CD4-positive, alpha-beta T cell (primary cell): Measurements from ENCODE around the gene DHX30. TPM values are rescaled to one million over a fixed set of nuclear protein-coding genes. Genes with fewer than 3 reads are reported as not detected.
A peak's percentile ranks its signal among the peaks of the same experiment; 100 is the strongest.

Source experiments
- ATAC-seq: fragments of 200-7000 bp; cut with Tn5 transposase; one replicate; pipeline ENCODE4 v1.10.0; 2022; ENCODE audit warnings: mild to moderate bottlenecking; ENCODE audit not compliant: poor library complexity
- CTCF ChIA-PET: fragments of 350-600 bp; sonication (Branson Sonifier 250); formaldehyde crosslinking; loops from one replicate; lab custom pipeline; 2021; ENCODE audit warnings: antibody characterized with exemption, inconsistent platforms; lab: Charles Lee
- POLR2A ChIA-PET: fragments of 350-600 bp; sonication (Branson Sonifier 250); formaldehyde crosslinking; loops from one replicate; lab custom pipeline; 2021; ENCODE audit warnings: antibody characterized with exemption, inconsistent platforms; lab: Charles Lee
- DNase-seq, 14 experiments: peaks; one replicate each; pipeline ENCODE4 v3.0.0-alpha.2; 2013 to 2020; ENCODE audit warnings: mixed read lengths in 2 of 14
- H3K27ac ChIP-seq, 2 donors: one replicate each; pipeline versions ENCODE4 v1.5.1 to v1.7.0; 2013; ENCODE audit warnings: low read length in 2 of 2, low read depth in 1 of 2, mild to moderate bottlenecking in 1 of 2
- H3K27me3 ChIP-seq, 2 experiments: 1 replicate in 1 of 2; 2 replicates in 1 of 2; pipeline versions ENCODE4 v1.6.1 to v1.7.0; 2013; ENCODE audit warnings: low read length in 2 of 2, control low read depth in 1 of 2, mild to moderate bottlenecking in 1 of 2, moderate library complexity in 1 of 2; ENCODE audit not compliant: insufficient read depth in 2 of 2, control insufficient read depth in 1 of 2
- H3K36me3 ChIP-seq: one replicate; pipeline ENCODE4 v1.6.1; 2013; ENCODE audit warnings: low read length, control low read depth; ENCODE audit not compliant: insufficient read depth
- H3K4me1 ChIP-seq: one replicate; pipeline ENCODE4 v1.6.1; 2013; ENCODE audit warnings: low read length, control low read depth; ENCODE audit not compliant: insufficient read depth
- H3K4me3 ChIP-seq: one replicate; pipeline ENCODE4 v1.5.1; 2013; ENCODE audit warnings: mild to moderate bottlenecking, low read length, moderate library complexity
- H3K9me3 ChIP-seq, 2 experiments: 1 replicate in 1 of 2; 2 replicates in 1 of 2; pipeline versions ENCODE4 v1.6.1 to v1.7.0; 2013; ENCODE audit warnings: low read length in 2 of 2, mild to moderate bottlenecking in 2 of 2, control low read depth in 1 of 2, moderate library complexity in 1 of 2; ENCODE audit not compliant: control insufficient read depth in 1 of 2, insufficient read depth in 1 of 2
- H3K27ac Mint-ChIP-seq: one replicate; pipeline ENCODE4 v1.8.0; 2020; ENCODE audit warnings: mixed read lengths
- H3K27me3 Mint-ChIP-seq: one replicate; pipeline ENCODE4 v1.8.0; 2021; ENCODE audit warnings: mixed read lengths
- H3K36me3 Mint-ChIP-seq: one replicate; pipeline ENCODE4 v1.8.0; 2021; ENCODE audit warnings: low read depth, mixed read lengths
- H3K4me1 Mint-ChIP-seq: one replicate; pipeline ENCODE4 v1.8.0; 2021; ENCODE audit warnings: low read depth, mixed read lengths
- H3K4me3 Mint-ChIP-seq: one replicate; pipeline ENCODE4 v1.8.0; 2020; ENCODE audit warnings: mild to moderate bottlenecking, mixed read lengths
- H3K9me3 Mint-ChIP-seq: one replicate; pipeline ENCODE4 v1.8.0; 2020; ENCODE audit warnings: mixed read lengths
- intact Hi-C, 2 experiments: fragments of 100-400 bp; cut with DNase I in 1 of 2; cut with micrococcal nuclease in 1 of 2; formaldehyde crosslinking; loops; one replicate each; pipeline versions ENCODE4 v1.15.1 to v1.9.0; 2023 to 2025; cut with DNase I, micrococcal nuclease
- total RNA-seq, 174 experiments: library from RNA in 2 of 174; stranded (reverse) in 2 of 174; gene quantifications; one replicate each; pipeline ENCODE4 v1.2.3 and lab custom pipeline; 2021 to 2026
- TF ChIP-seq, protein P1 (sequence below): fragments of 200-600 bp; IDR thresholded peaks from one replicate; pipeline ENCODE4 v1.8.0; 2022; ENCODE audit warnings: antibody characterized with exemption, mild to moderate bottlenecking

Gene DHX30
- total RNA-seq, 2 experiments from 2014 or later, result 75.1 to 75.6 TPM

DNA sequence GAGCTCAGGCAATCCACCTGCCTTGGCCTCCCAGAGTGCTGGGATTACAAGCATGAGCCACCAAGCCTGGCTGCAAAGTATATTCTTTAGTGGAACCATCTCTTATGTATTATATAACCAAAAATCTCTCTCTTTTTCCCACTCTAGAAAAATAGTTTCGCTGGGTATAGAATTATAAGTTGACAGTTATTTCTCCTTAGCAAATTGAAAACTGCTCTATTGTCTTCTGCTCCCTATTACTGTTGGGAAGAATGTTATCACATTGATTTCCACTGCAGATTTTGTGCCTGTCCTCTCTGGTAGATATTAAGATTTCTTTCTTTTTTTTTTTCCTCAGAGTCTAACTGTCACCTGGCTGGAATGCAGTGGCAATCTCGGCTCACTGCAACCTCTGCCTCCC, 10.2 kb upstream of the DHX30 start:
- ChIA-PET POLR2A (no interaction called here), CTCF (no interaction called here)
- ATAC-seq, result no peak
- intact Hi-C loops, result no loop called here
- Histone ChIP-seq H3K27me3 (no peaks in the 10 kb centered on the region), H3K4me1 (peaks cover 6% of the 10 kb centered on the region), H3K9me3 (no peaks in the 10 kb centered on the region), H3K36me3 (no peaks in the 10 kb centered on the region), H3K4me3 (no peak overlapping the region), H3K27ac (no peak overlapping the region)
- H3K4me3 Mint-ChIP-seq, result no peak overlapping the region
- TF ChIP-seq, protein P1, sequence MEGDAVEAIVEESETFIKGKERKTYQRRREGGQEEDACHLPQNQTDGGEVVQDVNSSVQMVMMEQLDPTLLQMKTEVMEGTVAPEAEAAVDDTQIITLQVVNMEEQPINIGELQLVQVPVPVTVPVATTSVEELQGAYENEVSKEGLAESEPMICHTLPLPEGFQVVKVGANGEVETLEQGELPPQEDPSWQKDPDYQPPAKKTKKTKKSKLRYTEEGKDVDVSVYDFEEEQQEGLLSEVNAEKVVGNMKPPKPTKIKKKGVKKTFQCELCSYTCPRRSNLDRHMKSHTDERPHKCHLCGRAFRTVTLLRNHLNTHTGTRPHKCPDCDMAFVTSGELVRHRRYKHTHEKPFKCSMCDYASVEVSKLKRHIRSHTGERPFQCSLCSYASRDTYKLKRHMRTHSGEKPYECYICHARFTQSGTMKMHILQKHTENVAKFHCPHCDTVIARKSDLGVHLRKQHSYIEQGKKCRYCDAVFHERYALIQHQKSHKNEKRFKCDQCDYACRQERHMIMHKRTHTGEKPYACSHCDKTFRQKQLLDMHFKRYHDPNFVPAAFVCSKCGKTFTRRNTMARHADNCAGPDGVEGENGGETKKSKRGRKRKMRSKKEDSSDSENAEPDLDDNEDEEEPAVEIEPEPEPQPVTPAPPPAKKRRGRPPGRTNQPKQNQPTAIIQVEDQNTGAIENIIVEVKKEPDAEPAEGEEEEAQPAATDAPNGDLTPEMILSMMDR, result no peak
- peaks cover 4% of the 10 kb centered on the region for H3K4me1 Mint-ChIP-seq
- no peaks in the 10 kb centered on the region for H3K9me3 Mint-ChIP-seq
- no peaks in the 10 kb centered on the region for H3K27me3 Mint-ChIP-seq
- no peak for DNase-seq
- no peak overlapping the region for H3K27ac Mint-ChIP-seq
- H3K36me3 Mint-ChIP-seq, result no peaks in the 10 kb centered on the region

GRCh38 chr3:47794544-47794943, 8.4 kb upstream of the DHX30 start:
- no peaks in the 10 kb centered on the region for H3K36me3 ChIP-seq
- DNase-seq, result no peak
- CTCF ChIA-PET, result no interaction called here

GRCh38 chr3:47799733-47800132, 3.2 kb upstream of the DHX30 start:
- ChIA-PET POLR2A (no interaction called here), CTCF (no interaction called here)
- Histone ChIP-seq H3K27ac (no peak overlapping the region), H3K4me1 (peaks cover 25% of the 10 kb centered on the region), H3K4me3 (no peak overlapping the region), H3K27me3 (no peaks in the 10 kb centered on the region), H3K9me3 (no peaks in the 10 kb centered on the region), H3K36me3 (no peaks in the 10 kb centered on the region)
- TF ChIP-seq, protein P1, result peak; percentile 11
- DNase-seq (no peak), ATAC-seq (no peak)
- Mint-ChIP-seq H3K9me3 (no peaks in the 10 kb centered on the region), H3K4me1 (peaks cover 18% of the 10 kb centered on the region), H3K4me3 (peak overlapping the region; percentile 65), H3K36me3 (no peaks in the 10 kb centered on the region), H3K27me3 (no peaks in the 10 kb centered on the region), H3K27ac (no peak overlapping the region)
- intact Hi-C loops, result loop anchor here (5.0 to 10.0 kb wide), 3 partner anchors 277 to 415 kb away; partner anchors contain the start of gene PTPN23 (in 1 of the 2)

More at GRCh38 chr3:47794544-47794943, 8.4 kb upstream of the DHX30 start:
- no peak for ATAC-seq
- POLR2A ChIA-PET, result no interaction called here
- intact Hi-C loops, result no loop called here
- Mint-ChIP-seq H3K4me1 (no peaks in the 10 kb centered on the region), H3K27ac (no peak overlapping the region), H3K27me3 (no peaks in the 10 kb centered on the region), H3K9me3 (no peaks in the 10 kb centered on the region), H3K4me3 (no peak overlapping the region), H3K36me3 (no peaks in the 10 kb centered on the region)
- TF ChIP-seq, protein P1, result no peak
- Histone ChIP-seq H3K27ac (no peak overlapping the region), H3K9me3 (no peaks in the 10 kb centered on the region), H3K4me3 (no peak overlapping the region), H3K27me3 (no peaks in the 10 kb centered on the region), H3K4me1 (no peaks in the 10 kb centered on the region)
